ENCODE measurements around the gene EIF2AK3.
A peak's percentile ranks its signal among the peaks of the same experiment; 100 is the strongest.
"Not testable (repeated sequence)": the region's sequence is repeated elsewhere in the genome, so short reads cannot be mapped to it uniquely, and the experiment has no call there.

The EIF2AK3 gene

DNA sequence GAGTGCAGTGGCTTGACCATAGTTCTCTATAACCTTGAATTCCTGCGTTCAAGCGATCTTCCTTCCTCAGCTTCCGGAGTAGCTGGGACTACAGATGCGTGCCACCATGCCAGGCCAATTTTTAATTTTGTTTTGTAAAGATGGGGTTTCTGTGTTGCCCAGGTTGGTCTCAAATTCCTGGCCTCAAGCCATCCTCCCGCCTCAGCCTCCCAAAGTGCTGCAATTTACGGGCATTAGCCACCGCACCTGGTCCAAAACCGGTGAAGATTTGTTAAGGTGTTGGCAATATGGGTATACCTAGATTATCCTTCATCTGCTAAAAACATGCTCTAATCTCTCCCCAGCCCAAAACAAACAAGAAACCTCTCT, 1.3 kb upstream of the EIF2AK3 start:
- TF ChIP-seq, protein P1, sequence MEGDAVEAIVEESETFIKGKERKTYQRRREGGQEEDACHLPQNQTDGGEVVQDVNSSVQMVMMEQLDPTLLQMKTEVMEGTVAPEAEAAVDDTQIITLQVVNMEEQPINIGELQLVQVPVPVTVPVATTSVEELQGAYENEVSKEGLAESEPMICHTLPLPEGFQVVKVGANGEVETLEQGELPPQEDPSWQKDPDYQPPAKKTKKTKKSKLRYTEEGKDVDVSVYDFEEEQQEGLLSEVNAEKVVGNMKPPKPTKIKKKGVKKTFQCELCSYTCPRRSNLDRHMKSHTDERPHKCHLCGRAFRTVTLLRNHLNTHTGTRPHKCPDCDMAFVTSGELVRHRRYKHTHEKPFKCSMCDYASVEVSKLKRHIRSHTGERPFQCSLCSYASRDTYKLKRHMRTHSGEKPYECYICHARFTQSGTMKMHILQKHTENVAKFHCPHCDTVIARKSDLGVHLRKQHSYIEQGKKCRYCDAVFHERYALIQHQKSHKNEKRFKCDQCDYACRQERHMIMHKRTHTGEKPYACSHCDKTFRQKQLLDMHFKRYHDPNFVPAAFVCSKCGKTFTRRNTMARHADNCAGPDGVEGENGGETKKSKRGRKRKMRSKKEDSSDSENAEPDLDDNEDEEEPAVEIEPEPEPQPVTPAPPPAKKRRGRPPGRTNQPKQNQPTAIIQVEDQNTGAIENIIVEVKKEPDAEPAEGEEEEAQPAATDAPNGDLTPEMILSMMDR (IDR thresholded peaks at IDR 0.05; ENCODE audit: control extremely low read depth, extremely low read depth, low read depth, missing control alignments): no peak
- ChIA-PET CTCF (interaction anchor here (0.8 to 1.4 kb wide), 4 partner anchors 35 to 64 kb away, joined by 3 to 5 read pairs (median 4); no protein-coding TSS in a partner anchor), POLR2A (interaction anchor here (1.0 to 1.9 kb wide), 5 partner anchors 10 to 39 kb away, joined by 3 to 13 read pairs (median 8); no protein-coding TSS in a partner anchor)
- no peak for DNase-seq (ENCODE audit: extremely low spot score)

DNA sequence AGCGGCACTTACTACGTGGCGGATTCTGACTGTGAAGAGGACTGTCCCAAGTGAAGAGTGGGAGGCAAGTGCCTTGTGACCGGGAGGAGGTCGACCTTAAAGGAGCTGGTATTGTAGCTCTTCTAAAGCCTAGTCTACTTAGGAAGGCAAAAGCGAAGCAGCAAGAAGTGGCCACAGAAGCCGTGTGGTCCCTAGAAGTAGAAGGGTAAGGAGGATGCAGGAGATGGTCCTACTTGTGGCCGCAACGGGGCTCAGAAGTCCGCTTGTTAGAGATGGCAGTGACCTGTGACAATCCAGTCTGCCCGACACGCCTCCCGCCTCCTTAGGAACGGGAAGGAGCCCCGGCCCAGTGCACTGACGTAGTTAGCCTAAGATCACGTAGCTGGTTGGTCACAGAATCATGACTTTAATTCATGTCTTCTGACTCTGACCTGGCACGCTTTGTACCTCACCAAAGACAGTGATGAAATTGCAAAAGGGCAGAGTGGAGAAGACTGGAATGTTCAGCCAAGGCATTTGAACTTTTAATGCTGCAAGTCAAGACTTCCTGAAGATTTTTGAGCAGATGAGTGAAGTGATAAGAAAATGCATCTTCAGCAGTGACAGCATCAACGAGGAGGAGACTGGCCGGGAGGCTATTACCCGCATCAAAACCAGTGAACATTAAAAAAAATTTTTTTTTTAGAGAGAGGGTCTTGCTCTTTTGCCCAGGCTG, 749 bp upstream of the EIF2AK3 start:
- peak; percentile 69 for DNase-seq (ENCODE audit: extremely low spot score)
- CTCF ChIA-PET: interaction anchor here (0.8 to 1.4 kb wide), 4 partner anchors 34 to 64 kb away, joined by 3 to 5 read pairs (median 4); no protein-coding TSS in a partner anchor
- TF ChIP-seq, protein P1 (IDR thresholded peaks at IDR 0.05; ENCODE audit: control extremely low read depth, extremely low read depth, low read depth, missing control alignments): no peak
- POLR2A ChIA-PET: interaction anchor here (1.0 to 1.9 kb wide), 7 partner anchors 9 to 40 kb away, joined by 3 to 13 read pairs (median 4); no protein-coding TSS in a partner anchor

DNA sequence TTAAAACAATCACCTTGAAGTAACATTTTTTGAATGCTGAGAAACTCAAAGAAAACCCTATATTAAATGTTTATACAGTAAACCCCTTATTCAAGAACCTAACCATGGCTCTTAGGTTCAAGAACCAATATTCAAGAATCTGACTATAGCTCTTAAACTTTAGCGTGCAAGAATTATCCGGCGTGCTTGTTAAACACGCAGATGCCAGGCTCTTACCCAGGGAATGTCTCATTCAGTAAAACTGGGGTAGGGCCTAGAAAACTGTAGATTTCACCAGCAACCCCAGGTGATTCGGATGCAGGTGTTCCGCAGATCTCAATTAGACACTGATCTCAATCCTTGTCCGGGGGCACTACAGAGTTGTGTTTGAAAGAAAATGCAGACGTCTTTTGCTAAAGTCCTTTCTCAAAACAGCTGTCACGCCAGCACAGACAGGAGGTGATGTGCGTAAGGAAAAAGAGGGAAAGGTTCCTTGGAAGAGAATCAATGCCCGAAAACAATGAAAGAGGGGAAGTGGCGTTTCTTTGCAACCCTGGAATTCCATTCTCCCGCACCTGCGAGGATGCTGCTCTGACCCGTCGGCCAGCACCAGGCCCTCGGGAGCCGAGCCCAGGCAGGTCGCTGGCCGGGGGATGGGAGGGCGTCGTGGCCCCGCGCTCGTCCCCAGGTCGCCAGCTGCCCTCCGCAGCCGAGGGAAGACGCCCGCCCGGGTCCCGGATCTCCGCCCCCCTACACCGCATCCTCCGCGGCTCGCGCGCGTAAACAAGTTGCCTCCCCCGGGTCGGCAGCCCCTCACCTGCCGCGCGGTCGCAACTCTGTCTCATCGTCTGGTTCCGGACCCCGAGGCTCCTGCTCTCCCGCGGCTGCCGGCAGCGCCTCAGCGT, 851 bp downstream of the EIF2AK3 start:
- TF ChIP-seq, protein P1 (IDR thresholded peaks at IDR 0.05; ENCODE audit: control extremely low read depth, extremely low read depth, low read depth, missing control alignments): no peak
- POLR2A ChIA-PET: interaction anchor here (0.7 to 1.9 kb wide), 2 partner anchors 19 to 26 kb away, joined by 3 to 12 read pairs; no protein-coding TSS in a partner anchor
- CTCF ChIA-PET: interaction anchor here (1.0 to 1.6 kb wide), 3 partner anchors 19 to 37 kb away, joined by 3 to 5 read pairs (median 3); no protein-coding TSS in a partner anchor
- no peak for DNase-seq (ENCODE audit: extremely low spot score)

DNA sequence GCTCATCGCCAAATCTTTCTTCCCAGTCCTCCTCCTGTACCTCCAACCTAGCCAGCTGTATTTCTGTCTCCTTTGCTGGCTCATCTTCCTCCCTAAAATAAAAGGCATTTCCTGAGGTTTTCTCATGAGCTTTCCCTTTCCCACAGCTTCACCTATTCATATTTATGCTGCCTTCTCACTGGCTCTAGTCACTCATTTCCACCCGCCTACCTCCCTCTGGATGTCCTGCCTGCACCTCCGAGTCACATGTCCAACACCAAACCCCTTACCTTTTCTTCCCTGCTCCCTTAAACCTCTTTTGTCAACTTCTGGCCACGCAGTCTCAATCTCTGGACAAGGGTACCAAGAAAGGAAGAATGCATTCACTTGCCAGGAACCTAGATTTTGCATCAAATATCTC, 2.8 kb downstream of the EIF2AK3 start:
- POLR2A ChIA-PET: no interaction called here
- DNase-seq (ENCODE audit: extremely low spot score): no peak
- TF ChIP-seq, protein P1 (IDR thresholded peaks at IDR 0.05; ENCODE audit: control extremely low read depth, extremely low read depth, low read depth, missing control alignments): no peak
- CTCF ChIA-PET: no interaction called here

DNA sequence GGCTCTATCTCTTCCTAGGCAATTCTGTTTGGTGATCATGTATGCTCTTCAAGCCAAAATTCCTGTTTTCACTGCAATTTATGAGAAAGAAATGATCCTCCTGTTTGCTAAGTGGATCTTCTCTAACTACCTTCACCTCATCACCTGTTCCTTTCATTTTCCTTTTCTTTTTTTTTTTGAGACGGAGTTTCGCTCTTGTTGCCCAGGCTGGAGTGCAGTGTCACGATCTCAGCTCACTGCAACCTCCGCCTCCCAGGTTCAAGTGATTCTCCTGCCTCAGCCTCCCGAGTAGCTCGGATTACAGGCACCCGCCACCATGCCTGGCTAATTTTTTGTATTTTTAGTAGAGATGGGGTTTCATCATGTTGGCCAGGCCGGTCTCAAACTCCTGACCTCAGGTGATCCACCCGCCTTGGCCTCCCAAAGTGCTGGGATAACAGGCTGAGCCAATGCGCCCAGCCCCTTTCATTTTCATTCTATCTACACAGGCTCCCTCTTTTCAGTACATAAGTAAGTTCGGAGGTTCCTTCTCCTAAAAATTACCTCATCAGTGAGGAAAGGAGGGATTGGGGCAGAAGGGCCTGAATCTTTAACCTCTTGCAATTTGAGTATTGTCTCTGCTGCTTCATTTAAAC, 3.3 kb downstream of the EIF2AK3 start:
- POLR2A ChIA-PET; DNase-seq (ENCODE audit: extremely low spot score): not testable (repeated sequence)
- CTCF ChIA-PET: interaction anchor here (1.7 kb wide), 2 partner anchors 8 to 48 kb away, joined by 4 to 5 read pairs; no protein-coding TSS in a partner anchor

DNA sequence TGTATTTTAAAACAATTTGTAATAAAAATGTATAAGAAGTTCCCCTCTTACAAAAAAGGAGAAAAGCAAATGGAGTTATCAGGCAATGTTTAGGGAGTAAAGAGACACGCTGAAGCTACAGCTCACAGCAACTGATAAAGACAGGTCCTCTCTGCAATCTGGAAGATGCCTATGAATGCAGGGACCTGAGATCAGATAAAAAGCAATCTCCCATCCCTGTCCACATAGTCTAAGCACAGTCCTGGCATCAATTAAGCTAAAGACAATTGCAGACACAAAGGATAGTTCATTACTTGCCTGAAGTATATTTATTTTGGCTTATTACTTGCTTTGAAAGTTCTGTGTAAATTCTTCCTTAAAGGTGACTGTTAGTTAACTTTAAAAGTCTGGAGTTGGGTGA, 5.0 kb downstream of the EIF2AK3 start:
- ChIA-PET POLR2A (interaction anchor here (0.7 kb wide), 1 partner anchor 12 kb away, joined by 3 read pairs; no protein-coding TSS in a partner anchor), CTCF (interaction anchor here (0.9 to 1.7 kb wide), 4 partner anchors 9 to 49 kb away, joined by 4 to 5 read pairs (median 5); no protein-coding TSS in a partner anchor)
- no peak for DNase-seq (ENCODE audit: extremely low spot score)

More for the DNA sequence above, 5.0 kb downstream of the EIF2AK3 start:
- TF ChIP-seq, protein P1 (IDR thresholded peaks at IDR 0.05; ENCODE audit: control extremely low read depth, extremely low read depth, low read depth, missing control alignments): no peak
